ENCODE data around the gene UTP25. TPM values are rescaled to one million over a fixed set of nuclear protein-coding genes. Genes with fewer than 3 reads are reported as not detected.

The UTP25 gene
- total and polyA plus RNA-seq, 4 donors = 1.8 to 7.3 (median 4.6) TPM

GRCh38 chr1:209884249-209884648, 56.5 kb downstream of the UTP25 start:
- Histone ChIP-seq H3K36me3 (ENCODE audit: control insufficient read depth in 4 of 4, insufficient read depth in 4 of 4, low read length in 4 of 4) (no peaks in the 10 kb centered on the region), H3K27ac (ENCODE audit: low read depth in 1 of 2, low read length in 1 of 2) (no peak overlapping the region), H3K4me3 (no peak overlapping the region), H3K27me3 (ENCODE audit: control insufficient read depth in 3 of 3, insufficient read depth in 3 of 3, low read length in 2 of 3) (no peaks in the 10 kb centered on the region), H3K4me1 (ENCODE audit: control insufficient read depth in 5 of 5, insufficient read depth in 5 of 5, low read length in 5 of 5) (peaks cover 0 to 3% (median 0%) of the 10 kb centered on the region in 5 donors), H3K9ac (ENCODE audit: insufficient read depth in 1 of 2, low read length in 2 of 2) (no peak overlapping the region), H3K9me3 (ENCODE audit: control insufficient read depth in 4 of 4, insufficient read depth in 3 of 4, low read length in 3 of 4) (peaks cover 0 to 4% (median 0%) of the 10 kb centered on the region in 4 donors)
- ATAC-seq (ENCODE audit: insufficient read depth, low FRiP score) = no peak
- TF ChIP-seq CTCF (IDR thresholded peaks at IDR 0.05; ENCODE audit: control extremely low read depth, extremely low read depth) = no peak
- no peak for DNase-seq
- 74 to 83% methylated on average over 4 of the region's 4 CpGs for WGBS, 2 donors

- DNase-seq (no peak), ATAC-seq (ENCODE audit: insufficient read depth, low FRiP score) (peak; percentile 80)
- no peak overlapping the region for H3K27ac ChIP-seq (ENCODE audit: low read depth in 1 of 2, low read length in 1 of 2)
- peaks cover 0 to 3% (median 0%) of the 10 kb centered on the region in 5 donors for H3K4me1 ChIP-seq (ENCODE audit: control insufficient read depth in 5 of 5, insufficient read depth in 5 of 5, low read length in 5 of 5)
- WGBS, 2 donors = 31 to 42% methylated on average over 2 of the region's 2 CpGs
- no peaks in the 10 kb centered on the region for H3K27me3 ChIP-seq (ENCODE audit: control insufficient read depth in 3 of 3, insufficient read depth in 3 of 3, low read length in 2 of 3)
- TF ChIP-seq CTCF (IDR thresholded peaks at IDR 0.05; ENCODE audit: control extremely low read depth, extremely low read depth) = no peak
- peaks cover 0 to 4% (median 0%) of the 10 kb centered on the region in 4 donors for H3K9me3 ChIP-seq (ENCODE audit: control insufficient read depth in 4 of 4, insufficient read depth in 3 of 4, low read length in 3 of 4)
- no peak overlapping the region for H3K9ac ChIP-seq (ENCODE audit: insufficient read depth in 1 of 2, low read length in 2 of 2)
- H3K36me3 ChIP-seq (ENCODE audit: control insufficient read depth in 4 of 4, insufficient read depth in 4 of 4, low read length in 4 of 4) = no peaks in the 10 kb centered on the region
- no peak overlapping the region for H3K4me3 ChIP-seq
These were observed 56.9 kb downstream of the UTP25 start for GRCh38 chr1:209884665-209885117.

GRCh38 chr1:209885403-209886218, 57.8 kb downstream of the UTP25 start:
- TF ChIP-seq CTCF (IDR thresholded peaks at IDR 0.05; ENCODE audit: control extremely low read depth, extremely low read depth) = no peak
- Histone ChIP-seq H3K27ac (ENCODE audit: low read depth in 1 of 2, low read length in 1 of 2) (no peak overlapping the region), H3K4me3 (no peak overlapping the region), H3K9me3 (ENCODE audit: control insufficient read depth in 4 of 4, insufficient read depth in 3 of 4, low read length in 3 of 4) (peaks cover 0 to 4% (median 0%) of the 10 kb centered on the region in 4 donors), H3K27me3 (ENCODE audit: control insufficient read depth in 3 of 3, insufficient read depth in 3 of 3, low read length in 2 of 3) (no peaks in the 10 kb centered on the region), H3K9ac (ENCODE audit: insufficient read depth in 1 of 2, low read length in 2 of 2) (no peak overlapping the region), H3K4me1 (ENCODE audit: control insufficient read depth in 5 of 5, insufficient read depth in 5 of 5, low read length in 5 of 5) (peaks cover 0 to 3% (median 0%) of the 10 kb centered on the region in 5 donors), H3K36me3 (ENCODE audit: control insufficient read depth in 4 of 4, insufficient read depth in 4 of 4, low read length in 4 of 4) (no peaks in the 10 kb centered on the region)
- no peak for ATAC-seq (ENCODE audit: insufficient read depth, low FRiP score)
- 85 to 87% methylated on average over 7 of the region's 7 CpGs for WGBS, 2 donors
- DNase-seq = no peak

Measured in lung (tissue), 12 donors.